GM18498 (cell line): ENCODE data around the gene MR1.
A peak's percentile ranks its signal among the peaks of the same experiment; 100 is the strongest.

Experiments
- ATAC-seq: cut with Tn5 transposase; IDR thresholded peaks from one replicate; pipeline ENCODE4 v1.9.1; 2021; ENCODE audit warnings: mild to moderate bottlenecking, moderate library complexity; ENCODE audit not compliant: unreplicated experiment

Gene MR1

GRCh38 chr1:181033799-181034451 lies at the start of gene MR1:
MR1 (plus strand) TSS chr1:181033983; CDS start chr1:181034008, 25 bp downstream.
- peak; percentile 95 for ATAC-seq

DNA sequence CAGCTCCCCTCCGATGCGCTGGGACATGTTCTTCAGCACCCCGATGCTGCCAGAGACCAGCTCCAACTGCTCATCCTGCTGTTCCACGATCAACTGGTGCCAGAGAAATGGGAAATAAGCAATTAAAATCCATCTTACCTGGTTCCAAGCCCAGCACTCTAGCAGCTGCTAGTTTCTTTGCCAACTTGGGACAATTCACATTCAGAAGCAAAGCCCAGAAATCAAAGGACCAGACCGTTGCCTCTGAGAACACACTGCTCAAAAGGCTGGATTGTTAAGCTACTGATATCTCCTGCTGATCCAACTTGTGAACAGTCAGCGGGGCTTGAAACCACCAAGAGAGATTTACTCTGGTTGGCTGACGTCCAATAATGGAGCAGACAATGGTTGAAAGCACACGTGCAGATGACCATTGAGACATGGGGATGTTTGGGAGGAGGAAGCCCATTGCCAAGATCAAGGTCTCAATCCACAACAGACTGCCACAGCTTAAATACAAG lies 45.5 kb upstream of the MR1 start:
- ATAC-seq: no peak

DNA sequence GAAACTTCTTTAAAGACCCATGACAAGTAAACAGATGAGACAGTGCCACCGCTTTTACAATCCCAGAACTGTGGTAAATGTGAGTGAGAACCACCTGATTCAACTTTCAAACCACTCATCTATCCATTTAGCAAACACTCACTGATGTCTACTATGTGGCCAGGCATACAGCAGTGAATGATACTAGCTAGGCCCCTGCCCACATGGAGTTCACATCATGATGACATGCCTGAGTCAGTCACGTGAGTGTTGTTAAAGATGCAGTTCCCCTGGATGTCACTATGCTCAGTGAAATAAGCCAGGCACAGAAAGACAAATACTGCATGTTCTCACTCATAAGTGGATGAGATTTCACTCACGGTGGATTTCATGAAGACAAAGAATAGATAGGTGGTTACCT lies 39.5 kb upstream of the MR1 start:
- ATAC-seq: no peak

GRCh38 chr1:180997843-180998504 lies 35.8 kb upstream of the MR1 start:
- ATAC-seq: no peak

- ATAC-seq: no peak
Observed at GRCh38 chr1:181001091-181001780, 32.5 kb upstream of the MR1 start.

GRCh38 chr1:181002582-181003172 lies 31.1 kb upstream of the MR1 start:
- ATAC-seq: no peak

GRCh38 chr1:181010789-181011188 lies 23.0 kb upstream of the MR1 start:
- ATAC-seq: no peak

GRCh38 chr1:181011301-181012202 lies 22.2 kb upstream of the MR1 start:
- ATAC-seq: no peak

- ATAC-seq: no peak
Observed at GRCh38 chr1:181012203-181012745, 21.5 kb upstream of the MR1 start.

DNA sequence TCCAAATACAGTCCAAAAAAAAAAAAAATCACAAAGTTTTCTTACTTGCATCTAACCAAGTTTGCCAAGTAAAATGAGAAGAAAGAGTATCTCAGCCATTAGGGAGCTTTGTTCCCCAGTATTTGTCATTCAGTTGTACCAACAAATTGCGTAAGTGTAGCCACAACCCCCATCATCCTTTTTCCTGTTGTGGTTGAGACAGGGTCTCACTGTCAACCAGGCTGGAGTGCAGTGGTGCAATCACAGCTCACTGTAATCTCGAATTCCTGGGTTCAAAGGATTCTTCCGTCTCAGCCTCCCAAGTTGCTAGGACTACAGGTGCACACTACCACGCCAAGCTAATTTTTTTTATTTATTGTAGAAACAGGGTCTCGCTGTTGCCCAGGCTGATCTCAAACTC lies 20.6 kb upstream of the MR1 start:
- no peak for ATAC-seq

DNA sequence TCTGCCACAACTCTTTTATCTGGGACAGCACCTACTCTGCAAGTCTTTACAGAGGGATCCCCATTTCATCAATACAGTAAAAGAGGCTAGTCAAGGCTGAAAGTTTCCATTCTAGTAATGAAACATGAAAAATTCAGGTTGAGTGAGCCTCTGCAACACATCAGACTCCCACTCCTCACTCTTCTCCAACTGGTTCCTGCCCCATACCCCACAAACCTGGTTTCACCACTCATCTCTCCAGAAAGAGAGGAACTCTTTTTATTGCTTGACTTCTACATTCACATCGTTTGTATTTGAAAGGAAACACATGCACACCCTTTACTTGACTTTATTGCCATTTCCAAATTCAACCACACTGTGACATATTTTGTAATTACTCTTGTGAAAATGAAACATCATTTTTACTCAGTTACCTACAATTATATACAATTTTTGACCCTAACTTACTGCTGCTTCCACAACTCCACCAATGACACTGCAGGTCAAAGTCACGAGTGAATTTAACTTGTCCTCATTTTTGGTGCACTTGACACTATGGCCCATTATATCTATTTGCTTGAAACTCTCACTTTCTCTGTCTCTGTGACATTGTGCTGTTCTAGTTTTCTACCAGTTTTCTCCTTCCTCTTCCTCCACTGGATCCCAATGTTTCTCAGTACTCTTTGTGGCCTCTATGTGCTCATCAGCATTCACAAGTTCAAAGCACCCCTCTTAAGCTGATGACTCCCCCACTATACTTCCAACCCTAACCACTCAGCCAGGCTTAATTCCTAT lies 19.1 kb upstream of the MR1 start:
- no peak for ATAC-seq

DNA sequence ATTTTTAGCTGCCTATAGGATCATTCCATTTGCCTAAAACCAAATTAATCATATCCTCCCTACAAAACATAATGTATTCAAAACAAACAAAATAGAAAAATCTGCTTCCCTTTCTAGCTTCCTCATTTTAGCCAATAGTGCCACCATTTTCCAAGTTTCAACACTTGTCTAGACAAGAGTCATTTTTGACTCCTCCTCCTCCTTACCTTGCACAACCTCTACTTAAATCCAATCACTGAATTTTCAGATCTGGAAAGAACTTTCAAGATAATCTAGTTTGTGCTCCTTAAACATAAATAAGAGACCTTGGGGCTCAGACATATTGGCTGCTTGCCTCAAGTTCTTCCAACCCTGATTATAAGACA lies 18.6 kb upstream of the MR1 start:
- ATAC-seq: no peak

DNA sequence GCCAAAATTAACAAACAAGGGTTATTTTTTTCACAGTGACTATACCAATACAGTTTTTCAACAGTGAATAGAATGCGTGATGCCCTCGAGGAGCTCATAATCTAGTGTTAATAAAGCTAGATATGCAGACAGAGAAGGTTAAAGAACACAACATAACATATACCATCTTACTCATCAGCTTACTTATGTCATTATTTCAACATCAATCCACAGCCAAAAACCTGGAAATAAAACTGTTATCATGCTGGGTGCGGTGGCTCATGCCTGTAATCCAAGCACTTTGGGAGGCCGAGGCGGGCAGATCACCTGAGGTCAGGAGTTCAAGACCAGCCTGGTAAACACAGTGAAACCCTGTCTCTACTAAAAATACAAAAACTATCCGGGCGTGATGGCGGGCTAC lies 17.2 kb upstream of the MR1 start:
- no peak for ATAC-seq

- no peak for ATAC-seq
Observed at GRCh38 chr1:181018901-181019681, 14.7 kb upstream of the MR1 start.

- no peak for ATAC-seq
Observed at GRCh38 chr1:181021159-181021558, 12.6 kb upstream of the MR1 start.

- ATAC-seq: peak; percentile 31
Observed at GRCh38 chr1:181021811-181022434, 11.9 kb upstream of the MR1 start.

DNA sequence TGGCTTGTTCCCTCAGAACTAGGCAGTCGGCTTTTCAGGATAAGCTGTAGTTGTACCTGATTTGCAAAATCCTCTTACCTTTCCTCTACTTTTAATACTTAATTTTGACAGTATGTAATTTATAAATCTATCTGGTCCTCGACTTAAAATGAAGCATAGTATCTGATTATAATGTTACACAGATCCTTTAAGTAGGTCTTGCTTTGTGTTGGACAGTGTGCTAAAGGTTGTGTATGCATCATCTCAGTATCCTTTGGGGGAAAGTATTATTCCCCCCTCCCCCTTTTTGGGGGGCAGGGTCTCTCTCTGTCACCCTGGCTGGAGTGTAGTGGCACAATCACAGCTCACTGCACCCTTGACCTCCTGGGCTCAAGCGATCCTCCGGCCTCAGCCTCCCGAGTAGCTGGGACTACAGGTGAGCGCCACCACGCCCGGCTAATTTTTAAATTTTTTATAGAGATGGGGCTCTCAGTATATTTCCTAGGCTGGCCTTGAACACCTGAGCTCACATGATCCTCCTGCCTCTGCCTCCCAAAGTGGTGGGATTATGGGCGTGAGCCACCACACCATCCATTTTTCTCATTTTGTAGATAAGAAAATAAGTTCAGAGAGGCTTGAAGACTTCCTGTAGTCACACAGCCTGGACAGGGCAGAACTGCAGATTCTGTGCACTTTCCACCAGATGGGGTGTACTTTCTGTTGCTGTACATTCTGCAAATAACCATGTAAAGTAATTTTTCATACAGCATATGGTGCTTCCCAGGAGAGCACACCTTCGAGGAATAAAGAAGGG lies 10.3 kb upstream of the MR1 start:
- ATAC-seq: no peak

- no peak for ATAC-seq
Observed at GRCh38 chr1:181028196-181028595, 5.6 kb upstream of the MR1 start.
